H1 (cell line): Measurements from ENCODE around the gene ITFG2. TPM values are rescaled to one million over a fixed set of nuclear protein-coding genes. Genes with fewer than 3 reads are reported as not detected.

Experiments used
- CTCF ChIA-PET: fragments of 300-600 bp; sonication (Branson Sonifier 250); formaldehyde crosslinking; loops from one replicate; lab custom pipeline; 2021; ENCODE audit not compliant: partially characterized antibody; lab: Charles Lee
- POLR2A ChIA-PET: fragments of 300-600 bp; sonication (Branson Sonifier 250); formaldehyde crosslinking; loops from one replicate; lab custom pipeline; 2021; ENCODE audit warnings: inconsistent platforms; ENCODE audit not compliant: partially characterized antibody; lab: Charles Lee
- DNase-seq, 2 experiments: peaks; one replicate each; pipeline versions ENCODE4 v3.0.0 to v3.0.0-alpha.2; 2010 to 2022; ENCODE audit warnings: low spot score in 2 of 2, low read depth in 1 of 2, mixed read lengths in 1 of 2
- FAIRE-seq: peaks from 2 replicates; lab custom pipeline; 2011; peaks lifted over from hg19 to GRCh38; lab: Jason Lieb, UNC
- H2AFZ ChIP-seq: 2 replicates; pipeline ENCODE4 v1.8.1; 2012; ENCODE audit warnings: low read length, inconsistent platforms
- H2AK5ac ChIP-seq: 2 replicates; pipeline ENCODE4 v1.6.1; 2013; ENCODE audit warnings: low read depth, low read length
- H2BK120ac ChIP-seq: replicated peaks from 2 replicates; pipeline ENCODE3; 2013; ENCODE audit warnings: low read depth, low read length, inconsistent platforms
- H2BK12ac ChIP-seq: 2 replicates; pipeline ENCODE4 v1.6.1; 2013; ENCODE audit warnings: low read depth, low read length
- H2BK15ac ChIP-seq: 2 replicates; pipeline ENCODE4 v1.6.1; 2013; ENCODE audit warnings: low read length
- H2BK20ac ChIP-seq: 2 replicates; pipeline ENCODE4 v1.6.1; 2013; ENCODE audit warnings: low read length
- H2BK5ac ChIP-seq: 2 replicates; pipeline ENCODE4 v1.6.1; 2013; ENCODE audit warnings: low read depth, low read length
- H3K14ac ChIP-seq: 2 replicates; pipeline ENCODE4 v1.6.1; 2013; ENCODE audit warnings: inconsistent platforms; ENCODE audit not compliant: insufficient read length
- H3K18ac ChIP-seq: 2 replicates; pipeline ENCODE4 v1.6.1; 2013; ENCODE audit warnings: low read length; ENCODE audit errors: extremely low read depth
- H3K23ac ChIP-seq: 2 replicates; pipeline ENCODE4 v1.6.1; 2013; ENCODE audit warnings: inconsistent platforms; ENCODE audit not compliant: insufficient read length
- H3K23me2 ChIP-seq: 2 replicates; pipeline ENCODE4 v1.6.1; 2013; ENCODE audit warnings: low read depth, low read length
- H3K27ac ChIP-seq: 2 replicates; pipeline ENCODE4 v1.6.1; 2011; ENCODE audit warnings: low read depth, low read length, inconsistent platforms
- H3K27me3 ChIP-seq, 4 experiments: replicated peaks in 1 of 4; 1 replicate in 1 of 4; 2 replicates in 3 of 4; pipeline versions ENCODE4 v1.6.1 to v1.8.1; 2011 to 2013; ENCODE audit warnings: low read length in 3 of 4, mild to moderate bottlenecking in 3 of 4, inconsistent platforms in 2 of 4, mixed read lengths in 2 of 4, moderate library complexity in 1 of 4; ENCODE audit not compliant: control insufficient read depth in 3 of 4, insufficient read depth in 3 of 4; ENCODE audit errors: extremely low read depth in 1 of 4
- H3K36me3 ChIP-seq, 4 experiments: 2 replicates each; pipeline versions ENCODE4 v1.6.1 to v1.8.1; 2011 to 2013; ENCODE audit warnings: mild to moderate bottlenecking in 4 of 4, low read length in 3 of 4, moderate library complexity in 2 of 4, control low read depth in 1 of 4, inconsistent platforms in 1 of 4; ENCODE audit not compliant: insufficient read depth in 4 of 4, control insufficient read depth in 2 of 4
- H3K4ac ChIP-seq: replicated peaks from 2 replicates; pipeline ENCODE3; 2013; ENCODE audit warnings: low read length, low read depth, mixed read lengths, inconsistent platforms; ENCODE audit not compliant: insufficient read length
- H3K4me1 ChIP-seq, 4 experiments: replicated peaks in 1 of 4; 1 replicate in 1 of 4; 2 replicates in 3 of 4; pipeline versions ENCODE4 v1.6.1 to v1.8.1; 2011 to 2013; ENCODE audit warnings: low read length in 3 of 4, inconsistent platforms in 2 of 4, mixed read lengths in 1 of 4; ENCODE audit not compliant: insufficient read depth in 4 of 4, control insufficient read depth in 3 of 4
- H3K4me2 ChIP-seq, 2 experiments: 2 replicates each; pipeline versions ENCODE4 v1.6.1 to v1.8.1; 2011 to 2013; ENCODE audit warnings: low read depth in 2 of 2, low read length in 2 of 2, control low read depth in 1 of 2, inconsistent platforms in 1 of 2, mild to moderate bottlenecking in 1 of 2; ENCODE audit not compliant: insufficient read depth in 1 of 2
- H3K4me3 ChIP-seq, 4 experiments: fragments of 200-600, 300-600 bp in 1 of 4; sonication (generic), shearing (Covaris generic), sonication (Bioruptor Twin) in 1 of 4; 2 replicates each; pipeline versions ENCODE4 v1.5.1 to v1.8.1; 2011 to 2016; ENCODE audit warnings: low read length in 4 of 4, low read depth in 3 of 4, control low read depth in 2 of 4, inconsistent platforms in 2 of 4, mild to moderate bottlenecking in 2 of 4, mixed read lengths in 1 of 4, moderate library complexity in 1 of 4; ENCODE audit not compliant: insufficient read depth in 2 of 4; ENCODE audit errors: extremely low read depth in 1 of 4
- H3K56ac ChIP-seq: replicated peaks from 2 replicates; pipeline ENCODE3; 2013; ENCODE audit warnings: low read depth, mild to moderate bottlenecking, mixed read lengths, low read length, inconsistent platforms; ENCODE audit not compliant: insufficient read length
- H3K79me1 ChIP-seq: 2 replicates; pipeline ENCODE4 v1.6.1; 2013; ENCODE audit warnings: low read depth, low read length, control low read depth
- H3K79me2 ChIP-seq, 2 experiments: 2 replicates each; pipeline versions ENCODE4 v1.6.1 to v1.8.1; 2012 to 2013; ENCODE audit warnings: low read length in 2 of 2, mild to moderate bottlenecking in 2 of 2, inconsistent platforms in 1 of 2; ENCODE audit not compliant: insufficient read depth in 2 of 2, control insufficient read depth in 1 of 2
- H3K9ac ChIP-seq, 4 experiments: replicated peaks in 1 of 4; 1 replicate in 1 of 4; 2 replicates in 3 of 4; pipeline versions ENCODE4 v1.6.1 to v1.8.1; 2011 to 2013; ENCODE audit warnings: low read depth in 3 of 4, low read length in 3 of 4, control low read depth in 2 of 4, mild to moderate bottlenecking in 2 of 4, moderate library complexity in 2 of 4, inconsistent platforms in 1 of 4; ENCODE audit errors: extremely low read depth in 1 of 4
- H3K9me3 ChIP-seq, 2 experiments: 2 replicates each; pipeline versions ENCODE4 v1.6.1 to v1.8.1; 2012 to 2013; ENCODE audit warnings: mild to moderate bottlenecking in 2 of 2, moderate library complexity in 2 of 2, control low read depth in 1 of 2, inconsistent platforms in 1 of 2, low read depth in 1 of 2, low read length in 1 of 2, mixed read lengths in 1 of 2; ENCODE audit not compliant: insufficient read depth in 2 of 2
- H4K20me1 ChIP-seq, 2 experiments: replicated peaks in 1 of 2; 2 replicates each; pipeline versions ENCODE3 to v1.8.1; 2011 to 2013; ENCODE audit warnings: inconsistent platforms in 2 of 2, low read length in 2 of 2, mild to moderate bottlenecking in 1 of 2; ENCODE audit not compliant: insufficient read depth in 2 of 2, control insufficient read depth in 1 of 2
- H4K5ac ChIP-seq: 2 replicates; pipeline ENCODE4 v1.6.1; 2013; ENCODE audit warnings: low read length, low read depth, mixed read lengths, inconsistent platforms; ENCODE audit not compliant: insufficient read length
- H4K8ac ChIP-seq: 2 replicates; pipeline ENCODE4 v1.8.0; 2013; ENCODE audit warnings: mild to moderate bottlenecking, moderate library complexity, low read length, inconsistent platforms; ENCODE audit not compliant: insufficient read depth; ENCODE audit errors: extremely low read depth
- H4K91ac ChIP-seq: replicated peaks from 2 replicates; pipeline ENCODE3; 2013; ENCODE audit warnings: low read length, mixed read lengths, inconsistent platforms; ENCODE audit not compliant: insufficient read length
- SP1 ChIP-seq: IDR thresholded peaks from 2 replicates; pipeline ENCODE4 v1.6.1; 2011; ENCODE audit warnings: low read depth, low read length
- TAF1 ChIP-seq: IDR thresholded peaks from 2 replicates; pipeline ENCODE4 v1.6.1; 2011; ENCODE audit warnings: mild to moderate bottlenecking, low read depth, low read length
- WGBS, 2 experiments: shearing (Covaris generic) in 1 of 2; methylation state at CpG; one replicate each; pipeline versions ENCODE4 v1.1.6 to v1.1.7; 2013 to 2015; ENCODE audit warnings: low lambda C conversion rate in 2 of 2, mixed read lengths in 2 of 2, inconsistent platforms in 1 of 2, low coverage in 1 of 2, missing lambda C conversion rate in 1 of 2; ENCODE audit not compliant: insufficient replicate concordance in 2 of 2, insufficient coverage in 1 of 2, insufficient read length in 1 of 2; ENCODE audit errors: extremely low coverage in 1 of 2, missing lambda C conversion rate in 1 of 2; 5-methylcytosine and 5-hydroxymethylcytosine counted together
- polyA plus RNA-seq, 7 experiments: library from polyadenylated mRNA; depleted of rRNA in 3 of 7; stranded (reverse) in 5 of 7; unstranded in 2 of 7; fragments of >200 nt in 5 of 7; fragments of 200-250 nt in 2 of 7; gene quantifications; 1 replicate in 5 of 7; 2 replicates in 1 of 7; 4 replicates in 1 of 7; pipeline versions ENCODE4 v1.2.1 to v1.2.3, GENCODE V29; 2011 to 2013; ENCODE audit warnings: missing spikeins in 2 of 7, mixed read lengths in 2 of 7
- total RNA-seq: library from RNA; stranded (reverse); fragmentation: NEBNext Ultra II Directional; extraction: Animal tissue kit (Norgen Biotek cat#: 25700); gene quantifications from 2 replicates; pipeline ENCODE4 v1.2.1, GENCODE V29; 2021

Gene ITFG2
- total and polyA plus RNA-seq, 2 of the 8 experiments (the other 6 are each of a cell fraction or from before 2014, with no cell fraction given): 15.0 to 22.9 TPM

- Histone ChIP-seq H4K8ac (no peak overlapping the region), H3K23me2 (no peaks in the 10 kb centered on the region), H3K4me2 (no peak overlapping the region), H2AFZ (no peak overlapping the region), H3K9me3 (no peaks in the 10 kb centered on the region), H2BK120ac (no peak overlapping the region), H3K56ac (no peak overlapping the region), H3K18ac (no peak overlapping the region), H2BK5ac (no peak overlapping the region), H4K20me1 (peaks cover 2 to 19% of the 10 kb centered on the region in 2 experiments), H2BK15ac (no peak overlapping the region), H2BK12ac (no peak overlapping the region), H3K14ac (no peak overlapping the region), H3K9ac (no peak overlapping the region), H4K5ac (no peak overlapping the region), H3K4ac (no peak overlapping the region), H2AK5ac (no peak overlapping the region), H3K27ac (no peak overlapping the region), H4K91ac (no peak overlapping the region), H3K79me2 (no peaks in the 10 kb centered on the region), H3K36me3 (peaks cover 39 to 71% (median 56%) of the 10 kb centered on the region in 4 experiments), H3K23ac (no peak overlapping the region), H3K79me1 (no peaks in the 10 kb centered on the region), H3K4me1 (no peaks in the 10 kb centered on the region), H3K4me3 (no peak overlapping the region), H3K27me3 (no peaks in the 10 kb centered on the region), H2BK20ac (no peak overlapping the region)
- TF ChIP-seq SP1 (peak; percentile 19; the same call in 1 of the 2 replicates), TAF1 (no peak)
- CTCF ChIA-PET: interaction anchor here (1.7 kb wide), 1 partner anchor 19 kb away, joined by 4 read pairs; no protein-coding TSS in a partner anchor
- FAIRE-seq (no peak), DNase-seq (no peak)
- WGBS, 2 experiments: 92% methylated on average over 7 of the region's 7 CpGs; no CpG with 5 or more reads in 1 of the 2 experiments
- POLR2A ChIA-PET: interaction anchor here (1.3 to 1.8 kb wide), 3 partner anchors 8 to 13 kb away, joined by 3 to 8 read pairs (median 6); partner anchors contain the start of gene ITFG2
These were observed 8.7 kb upstream of the ITFG2 start for GRCh38 chr12:2803635-2804392.
